ENCODE data around the gene ZDHHC9.

Gene ZDHHC9

GRCh38 chrX:129773649-129774458 is 69.8 kb downstream of the ZDHHC9 start:
- H3K4me1 ChIP-seq, result no peaks in the 10 kb centered on the region
- DNase-seq, result no peak
- no peaks in the 10 kb centered on the region for H3K9me3 ChIP-seq
- H3K27me3 ChIP-seq, result no peaks in the 10 kb centered on the region
- no peaks in the 10 kb centered on the region for H3K36me3 ChIP-seq
- TF ChIP-seq, protein P1, sequence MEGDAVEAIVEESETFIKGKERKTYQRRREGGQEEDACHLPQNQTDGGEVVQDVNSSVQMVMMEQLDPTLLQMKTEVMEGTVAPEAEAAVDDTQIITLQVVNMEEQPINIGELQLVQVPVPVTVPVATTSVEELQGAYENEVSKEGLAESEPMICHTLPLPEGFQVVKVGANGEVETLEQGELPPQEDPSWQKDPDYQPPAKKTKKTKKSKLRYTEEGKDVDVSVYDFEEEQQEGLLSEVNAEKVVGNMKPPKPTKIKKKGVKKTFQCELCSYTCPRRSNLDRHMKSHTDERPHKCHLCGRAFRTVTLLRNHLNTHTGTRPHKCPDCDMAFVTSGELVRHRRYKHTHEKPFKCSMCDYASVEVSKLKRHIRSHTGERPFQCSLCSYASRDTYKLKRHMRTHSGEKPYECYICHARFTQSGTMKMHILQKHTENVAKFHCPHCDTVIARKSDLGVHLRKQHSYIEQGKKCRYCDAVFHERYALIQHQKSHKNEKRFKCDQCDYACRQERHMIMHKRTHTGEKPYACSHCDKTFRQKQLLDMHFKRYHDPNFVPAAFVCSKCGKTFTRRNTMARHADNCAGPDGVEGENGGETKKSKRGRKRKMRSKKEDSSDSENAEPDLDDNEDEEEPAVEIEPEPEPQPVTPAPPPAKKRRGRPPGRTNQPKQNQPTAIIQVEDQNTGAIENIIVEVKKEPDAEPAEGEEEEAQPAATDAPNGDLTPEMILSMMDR (IDR thresholded peaks at IDR 0.05; ENCODE audit: low read depth, low read length), result no peak
- no peak overlapping the region for H3K4me3 ChIP-seq (ENCODE audit: low read depth, low read length)

- Histone ChIP-seq H3K4me1 (no peaks in the 10 kb centered on the region), H3K36me3 (no peaks in the 10 kb centered on the region)
- TF ChIP-seq, protein P1 (IDR thresholded peaks at IDR 0.05; ENCODE audit: low read depth, low read length), result no peak
Observed at GRCh38 chrX:129772796-129773431, 70.8 kb downstream of the ZDHHC9 start.

DNA sequence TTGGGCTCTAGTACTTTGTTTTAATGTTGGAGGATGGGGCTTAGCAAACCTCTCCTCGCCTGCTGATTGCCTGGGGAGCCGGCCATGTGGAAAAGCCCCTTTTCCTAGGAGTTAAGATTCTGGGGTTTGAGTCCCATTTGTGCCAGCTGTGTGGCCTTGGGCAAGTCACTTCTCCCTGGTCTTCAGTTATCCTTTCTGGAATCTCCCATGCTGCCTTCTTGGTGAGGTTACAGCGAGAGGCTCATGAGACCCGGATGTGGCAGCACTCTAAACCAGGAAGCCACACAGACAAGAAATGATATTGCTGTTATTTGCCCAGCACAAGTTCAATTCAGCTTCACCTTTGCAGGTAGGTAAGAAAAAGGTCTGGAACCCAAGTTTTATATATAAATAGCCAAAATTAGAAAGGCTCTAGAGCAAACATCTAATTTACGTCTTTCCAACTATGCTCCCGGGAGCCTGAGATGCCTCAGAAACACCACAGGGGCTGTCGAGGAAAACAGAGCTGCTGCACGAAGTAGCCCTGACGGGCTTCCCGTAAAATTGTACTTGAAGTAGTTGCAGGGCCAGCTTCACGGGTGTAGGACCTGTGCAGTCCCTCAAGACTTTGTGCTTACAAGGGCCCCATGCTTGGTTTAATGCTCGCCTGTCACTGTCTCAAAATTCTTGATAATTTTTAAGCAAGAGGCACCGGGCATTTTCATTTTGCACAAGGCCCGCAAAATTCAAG is 72.3 kb downstream of the ZDHHC9 start:
- Histone ChIP-seq H3K4me1 (no peaks in the 10 kb centered on the region), H3K27me3 (no peaks in the 10 kb centered on the region)

More at GRCh38 chrX:129772796-129773431, 70.8 kb downstream of the ZDHHC9 start:
- Histone ChIP-seq H3K4me3 (ENCODE audit: low read depth, low read length) (no peak overlapping the region), H3K27me3 (no peaks in the 10 kb centered on the region), H3K9me3 (no peaks in the 10 kb centered on the region)
- no peak for DNase-seq

GRCh38 chrX:129769467-129770154 is 74.1 kb downstream of the ZDHHC9 start:
- Histone ChIP-seq H3K36me3 (no peaks in the 10 kb centered on the region), H3K9me3 (no peaks in the 10 kb centered on the region), H3K4me3 (ENCODE audit: low read depth, low read length) (no peak overlapping the region), H3K27me3 (no peaks in the 10 kb centered on the region), H3K4me1 (no peaks in the 10 kb centered on the region)
- TF ChIP-seq, protein P1 (IDR thresholded peaks at IDR 0.05; ENCODE audit: low read depth, low read length), result no peak
- DNase-seq, result no peak

More for the DNA sequence above, 72.3 kb downstream of the ZDHHC9 start:
- no peak for DNase-seq
- Histone ChIP-seq H3K36me3 (no peaks in the 10 kb centered on the region), H3K9me3 (no peaks in the 10 kb centered on the region), H3K4me3 (ENCODE audit: low read depth, low read length) (no peak overlapping the region)
- TF ChIP-seq, protein P1 (IDR thresholded peaks at IDR 0.05; ENCODE audit: low read depth, low read length), result no peak

DNA sequence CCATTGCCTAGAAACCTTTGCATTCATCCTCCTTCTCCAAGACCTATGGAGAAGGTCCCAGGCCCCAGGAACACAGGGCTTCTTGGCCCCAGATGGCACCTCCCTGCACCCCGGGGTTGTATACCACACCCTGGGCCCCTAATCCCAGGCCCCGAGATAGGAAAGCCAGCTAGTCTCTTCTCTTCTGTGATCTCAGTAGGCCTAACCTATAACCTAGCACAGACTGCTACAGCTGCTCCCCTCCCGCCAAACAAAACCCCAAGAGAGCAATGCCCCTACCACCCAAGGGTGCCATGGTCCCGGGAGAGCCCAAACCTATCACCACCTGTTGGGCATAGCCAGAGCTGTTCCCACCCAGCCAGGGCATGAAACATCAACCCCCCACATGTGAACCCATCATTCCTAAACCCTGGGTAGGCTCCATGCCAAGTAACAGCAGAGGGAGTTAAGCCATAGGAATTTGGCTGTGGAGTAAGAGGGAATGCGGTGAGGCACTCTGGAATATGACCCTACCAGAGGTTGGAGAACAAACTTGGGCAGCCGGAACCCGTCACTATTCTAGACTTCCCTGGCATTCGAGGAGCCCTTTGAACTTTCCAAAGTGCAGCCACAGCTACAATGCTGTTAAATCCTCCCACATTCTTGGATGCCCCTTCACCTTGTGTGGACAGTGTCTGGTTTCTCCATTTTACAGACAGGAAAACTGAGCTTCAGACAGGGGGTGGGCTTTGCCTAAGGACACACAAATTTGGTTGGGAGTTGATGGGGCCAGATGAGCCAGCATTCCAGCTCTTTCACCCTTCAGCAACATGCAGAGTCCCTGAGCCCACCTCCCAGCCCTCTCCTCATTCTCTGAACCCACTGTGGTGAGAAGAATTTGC is 74.9 kb downstream of the ZDHHC9 start:
- Histone ChIP-seq H3K4me3 (ENCODE audit: low read depth, low read length) (no peak overlapping the region), H3K4me1 (no peaks in the 10 kb centered on the region), H3K36me3 (no peaks in the 10 kb centered on the region), H3K9me3 (no peaks in the 10 kb centered on the region), H3K27me3 (no peaks in the 10 kb centered on the region)
- DNase-seq, result no peak
- TF ChIP-seq, protein P1 (IDR thresholded peaks at IDR 0.05; ENCODE audit: low read depth, low read length), result no peak

All from BE2C (cell line).